Hypothalamus (tissue), 51 donors: ENCODE measurements around the gene RHBDD1.

Experiments used
- DNase-seq, 51 donors: peaks; one replicate each; lab custom pipeline; 2025; lab: John Stamatoyannopoulos, UW

The RHBDD1 gene

DNA sequence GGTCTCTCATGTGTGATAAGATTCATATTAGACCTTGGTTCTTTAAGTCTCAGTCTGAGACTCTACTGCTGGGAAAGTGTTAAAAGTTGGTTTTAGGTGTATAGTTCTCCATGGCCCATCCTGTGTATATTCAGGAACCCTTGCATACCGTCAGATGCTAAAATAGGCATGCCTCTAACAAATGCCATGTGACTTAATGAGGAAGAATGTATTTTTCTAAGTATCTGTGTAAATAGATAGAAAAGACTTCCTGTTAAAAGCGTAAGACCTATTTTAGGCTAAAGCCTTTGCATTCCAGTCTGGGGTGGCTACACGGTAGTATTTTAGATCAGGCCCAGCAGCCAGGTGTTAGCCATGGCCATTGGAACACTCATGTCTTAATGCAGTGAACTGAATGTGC is 73.3 kb downstream of the RHBDD1 start:
- DNase-seq: no peak

DNA sequence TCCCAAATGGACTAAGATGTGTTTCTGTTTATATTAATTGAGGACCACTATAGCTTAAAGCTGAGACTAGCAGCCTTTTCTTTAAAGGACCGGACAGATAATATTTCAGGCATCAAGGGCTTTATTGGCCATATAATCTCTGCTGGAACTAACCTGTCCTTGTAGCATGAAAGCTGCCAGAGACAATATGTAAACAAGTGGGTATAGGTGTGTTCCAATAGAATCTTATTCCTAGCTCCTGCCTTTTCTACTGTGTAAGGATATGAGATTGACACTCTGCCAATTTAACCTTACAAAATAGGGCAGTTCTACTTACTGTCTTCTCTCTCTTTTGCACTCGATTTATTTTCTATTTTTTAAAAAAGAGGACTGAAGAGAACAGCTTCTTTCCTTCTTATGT is 74.0 kb downstream of the RHBDD1 start:
- DNase-seq: no peak

DNA sequence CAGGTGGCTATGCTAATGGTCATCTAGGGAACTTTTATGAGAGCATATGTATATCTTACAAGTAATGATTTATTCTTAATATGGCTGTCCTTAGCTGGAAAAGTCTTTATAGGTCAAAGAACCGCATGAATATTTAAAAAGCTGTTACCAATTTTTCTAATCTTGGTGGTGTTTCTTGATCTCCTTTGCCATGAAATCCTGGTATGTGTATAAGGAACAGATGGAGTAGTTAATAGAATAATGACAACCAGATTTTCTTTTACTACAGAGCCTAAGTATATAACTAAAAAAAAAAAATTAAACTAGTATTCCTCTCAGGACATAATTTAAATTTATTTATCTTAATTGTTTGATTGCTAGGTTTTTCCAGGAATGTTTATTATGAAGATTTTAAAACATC is 74.5 kb downstream of the RHBDD1 start:
- DNase-seq: no peak

DNA sequence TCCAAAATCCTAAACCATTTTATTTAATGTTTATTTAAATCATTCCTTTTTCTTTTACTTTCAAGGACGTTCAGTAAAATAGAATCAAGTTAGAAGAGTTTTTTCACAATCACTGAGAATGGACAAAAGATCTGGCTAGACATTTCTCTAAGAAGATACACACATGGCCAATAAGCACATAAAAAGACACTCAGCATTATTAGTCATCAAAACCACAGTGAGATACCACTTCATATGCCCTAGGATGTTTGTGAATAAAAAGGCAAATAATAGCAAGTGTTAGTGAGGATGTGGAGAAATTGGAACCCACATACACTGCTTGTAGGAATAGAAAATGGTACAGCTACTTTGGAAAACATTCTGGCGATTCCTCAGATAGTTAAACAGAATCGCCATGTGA is 76.1 kb downstream of the RHBDD1 start:
- DNase-seq: no peak

GRCh38 chr2:226913641-226914040 is 77.8 kb downstream of the RHBDD1 start:
- DNase-seq: no peak

GRCh38 chr2:226915846-226916360 is 80.0 kb downstream of the RHBDD1 start:
- DNase-seq: no peak

DNA sequence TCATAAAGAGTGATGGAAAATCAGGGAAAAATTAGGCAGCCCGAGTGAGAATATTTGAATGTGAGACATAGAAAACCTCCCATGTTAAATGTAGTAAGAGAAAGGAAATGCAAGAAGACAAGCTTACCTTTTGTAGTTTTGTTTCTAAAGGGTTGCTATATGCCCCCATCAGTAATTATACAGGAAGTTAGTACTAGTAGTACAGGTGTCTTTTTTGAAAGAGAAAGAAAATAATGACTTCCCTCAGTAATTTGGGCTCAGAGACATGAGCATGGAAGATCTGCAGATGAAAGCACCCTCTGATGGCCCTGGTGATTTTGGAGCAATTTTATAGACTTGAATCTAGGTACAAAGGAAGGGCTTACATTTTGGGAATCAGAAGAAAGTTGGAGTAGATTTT is 80.8 kb downstream of the RHBDD1 start:
- DNase-seq: no peak

DNA sequence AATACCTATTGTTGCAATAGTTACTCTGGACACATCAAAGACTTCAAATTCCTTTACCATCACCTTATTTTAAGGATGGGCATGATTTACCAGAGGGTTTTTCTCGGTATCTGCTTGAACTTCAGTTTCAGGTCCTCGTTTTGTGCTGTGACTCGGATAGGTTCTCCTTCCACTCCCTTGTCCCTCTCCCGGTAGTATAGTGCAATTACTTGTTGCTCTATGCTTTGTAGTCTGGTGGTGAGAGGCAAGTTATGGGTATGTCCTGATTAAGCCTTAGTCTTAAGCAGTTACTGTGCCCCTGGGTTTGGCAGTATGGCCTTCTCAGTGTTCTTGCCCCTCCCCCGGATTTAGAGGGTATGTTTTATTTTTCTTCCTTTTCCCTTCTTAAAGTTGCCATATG is 96.6 kb downstream of the RHBDD1 start:
- DNase-seq: no peak

DNA sequence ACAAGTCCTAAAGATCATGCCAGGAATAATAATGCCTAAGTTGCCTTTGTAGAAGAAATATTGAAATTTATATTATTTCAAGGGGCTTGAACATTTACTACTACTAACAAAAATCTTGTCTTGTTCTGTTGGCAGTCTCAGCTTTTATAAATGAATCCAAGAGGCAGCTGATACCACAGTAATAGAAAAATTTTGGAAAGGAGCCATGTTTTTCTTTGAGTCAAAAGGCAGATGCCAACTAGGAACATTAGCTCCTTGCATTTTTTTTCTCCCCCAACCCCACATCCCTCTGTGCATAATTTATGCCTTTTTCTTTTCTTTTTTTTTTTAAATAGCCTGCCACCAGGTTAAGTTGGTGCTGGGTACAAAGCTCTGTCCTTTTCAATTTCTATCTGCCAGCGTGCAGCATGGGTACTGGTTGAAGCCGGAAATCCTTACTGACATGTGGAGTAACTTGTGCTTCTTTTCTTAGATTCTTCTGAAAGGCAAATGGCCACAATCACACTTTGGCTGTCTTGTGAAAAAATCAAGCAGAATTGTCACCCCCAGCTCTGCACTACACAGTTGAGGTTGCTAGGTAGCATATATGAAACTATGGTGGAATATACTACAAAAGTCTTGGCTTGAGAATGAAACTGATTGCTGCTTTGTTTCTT is 98.8 kb downstream of the RHBDD1 start:
- DNase-seq: no peak

- peak in 2 of 51 donors; percentile 0 to 2 for DNase-seq
Observed at GRCh38 chr2:226943862-226944620, 108.2 kb downstream of the RHBDD1 start.

- DNase-seq: peak in 4 of 51 donors; percentile 5 to 24 (median 6)
Observed at GRCh38 chr2:226953206-226953605, 117.4 kb downstream of the RHBDD1 start.

DNA sequence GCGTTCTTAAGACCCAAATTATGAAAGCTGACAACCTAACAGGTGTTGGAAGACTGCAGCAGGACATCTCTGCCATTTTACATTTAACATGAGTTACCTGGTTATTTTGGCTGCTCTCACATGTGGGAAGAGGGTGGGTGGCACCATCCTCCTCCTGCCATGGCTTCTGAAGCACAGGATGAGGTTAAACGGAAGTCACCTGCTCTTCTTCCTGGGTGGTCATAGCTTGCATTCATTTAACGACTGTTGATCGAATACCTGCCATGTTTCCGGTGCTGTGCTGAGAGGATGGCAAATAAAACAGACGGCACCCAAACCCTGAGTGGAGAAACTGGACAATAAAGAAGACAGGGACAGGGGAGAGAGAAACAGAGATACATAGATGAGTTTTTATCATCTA is 118.0 kb downstream of the RHBDD1 start:
- no peak for DNase-seq

GRCh38 chr2:226956659-226957058 is 120.8 kb downstream of the RHBDD1 start:
- DNase-seq: no peak

DNA sequence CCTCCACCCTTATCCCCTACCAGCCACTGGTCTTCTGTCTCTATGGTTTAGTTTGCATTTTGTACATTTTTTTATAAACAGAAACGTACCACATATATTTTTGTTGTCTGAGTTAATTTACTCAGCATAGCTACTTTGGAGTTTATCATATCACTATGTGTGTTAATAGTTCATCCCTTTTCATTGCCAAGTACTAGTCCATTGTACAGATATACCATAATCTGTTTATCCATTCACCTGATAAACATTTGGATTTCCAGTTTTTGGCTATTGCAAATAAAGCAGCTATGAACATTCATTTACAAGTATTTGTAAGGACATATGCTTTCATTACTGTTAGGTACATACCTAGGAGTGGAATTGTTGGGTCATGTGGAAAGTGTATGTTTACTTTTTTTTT is 123.6 kb downstream of the RHBDD1 start:
- DNase-seq: no peak

DNA sequence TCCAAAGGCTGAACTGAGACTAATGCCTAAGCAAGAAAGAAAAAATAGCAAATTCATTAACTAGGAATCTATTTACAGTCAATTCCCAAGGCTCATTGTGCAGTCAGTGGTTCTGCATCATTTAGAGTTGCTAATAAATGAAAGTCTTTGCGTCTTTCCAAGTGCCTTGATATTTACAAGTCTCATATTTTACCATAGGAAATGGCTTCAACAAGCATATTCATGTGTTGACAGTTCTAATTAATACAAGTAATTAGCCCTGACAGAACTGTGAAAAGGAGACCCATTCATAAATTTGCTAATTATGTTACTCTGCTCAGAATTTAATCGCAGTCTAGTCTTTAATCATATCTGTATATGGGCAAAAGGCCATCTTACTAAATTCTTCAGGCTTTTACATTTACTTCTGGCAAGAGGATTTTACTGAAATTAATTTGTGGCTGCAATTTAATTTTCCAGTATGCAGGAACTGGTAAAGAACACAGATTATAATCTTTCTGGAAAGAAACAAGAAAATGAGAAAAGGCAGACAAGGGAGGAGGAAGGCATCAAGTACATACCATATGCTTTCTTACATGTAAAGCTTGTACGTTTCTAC is 126.4 kb downstream of the RHBDD1 start:
- DNase-seq: no peak

GRCh38 chr2:226963528-226963927 is 127.7 kb downstream of the RHBDD1 start:
- no peak for DNase-seq

DNA sequence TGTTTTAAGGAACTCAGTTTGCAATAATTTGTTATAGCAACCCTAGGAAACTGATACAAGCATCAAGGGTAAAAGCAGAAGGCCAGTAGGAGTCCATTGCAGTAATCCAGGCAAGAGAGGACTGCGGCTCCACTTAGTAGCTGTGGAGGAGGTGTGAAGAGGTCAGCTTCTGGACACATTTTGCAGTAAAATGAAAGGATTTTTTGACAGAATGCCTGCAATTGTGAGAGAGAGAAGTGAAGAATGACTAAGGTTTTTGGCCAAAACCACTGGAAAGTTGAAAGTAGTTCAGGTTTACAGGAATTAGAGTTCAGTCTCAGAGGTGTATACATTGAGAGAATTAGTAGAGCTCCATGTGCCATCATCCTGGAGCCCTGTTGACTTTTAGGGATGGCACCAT is 129.5 kb downstream of the RHBDD1 start:
- DNase-seq: no peak

GRCh38 chr2:226969417-226970080 is 133.7 kb downstream of the RHBDD1 start:
- DNase-seq: no peak

DNA sequence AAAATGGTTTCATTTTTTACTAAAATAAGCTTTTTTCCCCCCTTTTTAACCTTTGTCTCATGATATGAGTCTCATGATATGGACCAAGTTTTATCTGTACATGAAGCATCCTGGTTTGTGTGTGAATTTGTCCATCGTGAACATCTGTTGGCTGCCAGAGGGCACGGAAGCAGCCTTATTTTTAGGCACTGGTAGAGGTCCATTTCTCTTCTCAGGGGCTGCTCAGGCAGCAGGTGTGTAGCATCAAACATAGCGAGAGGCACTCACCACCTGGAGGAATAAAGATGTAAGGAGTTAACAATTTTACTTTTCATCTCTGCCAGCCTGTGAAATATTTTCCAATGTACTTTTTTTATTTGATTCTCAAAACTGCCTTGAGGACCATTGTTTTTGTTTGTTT is 134.5 kb downstream of the RHBDD1 start:
- no peak for DNase-seq

GRCh38 chr2:226971084-226971483 is 135.2 kb downstream of the RHBDD1 start:
- no peak for DNase-seq

DNA sequence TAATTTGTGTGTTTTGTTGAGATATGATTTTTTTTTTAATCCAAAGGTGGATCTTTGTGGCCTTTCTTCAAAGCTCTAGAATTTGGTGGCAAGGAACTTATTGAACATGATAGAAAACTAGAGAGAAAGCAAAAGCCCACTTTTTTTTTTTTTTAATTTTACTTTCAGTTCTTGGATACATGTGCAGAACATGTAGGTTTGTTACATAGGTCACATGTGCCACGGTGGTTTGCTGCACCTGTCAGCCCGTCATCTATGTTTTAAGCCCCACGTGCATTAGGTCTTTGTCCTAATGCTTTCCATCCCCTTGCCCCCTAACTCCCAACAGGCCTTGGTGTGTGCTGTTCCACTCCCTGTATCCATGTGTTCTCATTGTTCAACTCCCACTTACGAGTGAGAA is 135.9 kb downstream of the RHBDD1 start:
- DNase-seq: no peak
